MCF 10A (cell line): Measurements from ENCODE around the gene MEI4. TPM values are rescaled to one million over a fixed set of nuclear protein-coding genes. Genes with fewer than 3 reads are reported as not detected.

Source experiments
- BruUV-seq: library from RNA; stranded (reverse); fragments of 400-500 nt; replicated peaks from 2 replicates; lab custom pipeline; 2021; lab: Mats Ljungman, UMichigan
- CTCF ChIA-PET: fragments of 300-600 bp; sonication (Branson Sonifier 250); formaldehyde crosslinking; extraction: SDS; loops from one replicate; lab custom pipeline; 2021; ENCODE audit warnings: antibody characterized with exemption, inconsistent platforms; lab: Yijun Ruan, JAX
- POLR2A ChIA-PET: fragments of 300-600, 350-650 bp; sonication (Branson Sonifier 250); formaldehyde crosslinking; extraction: SDS; loops from one replicate; lab custom pipeline; 2020; ENCODE audit warnings: antibody characterized with exemption, inconsistent platforms; lab: Yijun Ruan, JAX
- DNase-seq: peaks from one replicate; pipeline ENCODE4 v3.0.0-alpha.2; 2018; ENCODE audit not compliant: unreplicated experiment
- H3K27ac Mint-ChIP-seq: one replicate; pipeline ENCODE4 v1.8.0; 2022; ENCODE audit warnings: mild to moderate bottlenecking, low read depth, mixed read lengths; ENCODE audit not compliant: unreplicated experiment
- H3K27me3 Mint-ChIP-seq: one replicate; pipeline ENCODE4 v1.8.0; 2022; ENCODE audit warnings: mixed read lengths; ENCODE audit not compliant: insufficient read depth, unreplicated experiment
- H3K36me3 Mint-ChIP-seq: one replicate; pipeline ENCODE4 v1.8.0; 2022; ENCODE audit warnings: mild to moderate bottlenecking, moderate library complexity, mixed read lengths; ENCODE audit not compliant: insufficient read depth, unreplicated experiment
- H3K4me1 Mint-ChIP-seq: one replicate; pipeline ENCODE4 v1.8.0; 2022; ENCODE audit warnings: mixed read lengths; ENCODE audit not compliant: insufficient read depth, unreplicated experiment
- H3K4me3 Mint-ChIP-seq: one replicate; pipeline ENCODE4 v1.8.0; 2022; ENCODE audit warnings: mild to moderate bottlenecking, moderate library complexity, mixed read lengths; ENCODE audit not compliant: unreplicated experiment
- H3K9me3 Mint-ChIP-seq: one replicate; pipeline ENCODE4 v1.8.0; 2022; ENCODE audit warnings: mixed read lengths; ENCODE audit not compliant: unreplicated experiment
- CTCF ChIP-seq: fragments of 200-600 bp; IDR thresholded peaks from one replicate; pipeline ENCODE4 v1.8.0; 2022; ENCODE audit warnings: antibody characterized with exemption, mild to moderate bottlenecking; ENCODE audit not compliant: unreplicated experiment
- intact Hi-C: fragments of 100-400 bp; cut with micrococcal nuclease; formaldehyde crosslinking; loops from 2 replicates; pipeline ENCODE4 v1.14.1; 2022
- total RNA-seq: library from RNA; stranded (reverse); gene quantifications from 2 replicates; pipeline ENCODE4 v1.2.3, GENCODE V29; 2022

Gene MEI4
- total RNA-seq, 1 experiment from 2014 or later = not detected

DNA sequence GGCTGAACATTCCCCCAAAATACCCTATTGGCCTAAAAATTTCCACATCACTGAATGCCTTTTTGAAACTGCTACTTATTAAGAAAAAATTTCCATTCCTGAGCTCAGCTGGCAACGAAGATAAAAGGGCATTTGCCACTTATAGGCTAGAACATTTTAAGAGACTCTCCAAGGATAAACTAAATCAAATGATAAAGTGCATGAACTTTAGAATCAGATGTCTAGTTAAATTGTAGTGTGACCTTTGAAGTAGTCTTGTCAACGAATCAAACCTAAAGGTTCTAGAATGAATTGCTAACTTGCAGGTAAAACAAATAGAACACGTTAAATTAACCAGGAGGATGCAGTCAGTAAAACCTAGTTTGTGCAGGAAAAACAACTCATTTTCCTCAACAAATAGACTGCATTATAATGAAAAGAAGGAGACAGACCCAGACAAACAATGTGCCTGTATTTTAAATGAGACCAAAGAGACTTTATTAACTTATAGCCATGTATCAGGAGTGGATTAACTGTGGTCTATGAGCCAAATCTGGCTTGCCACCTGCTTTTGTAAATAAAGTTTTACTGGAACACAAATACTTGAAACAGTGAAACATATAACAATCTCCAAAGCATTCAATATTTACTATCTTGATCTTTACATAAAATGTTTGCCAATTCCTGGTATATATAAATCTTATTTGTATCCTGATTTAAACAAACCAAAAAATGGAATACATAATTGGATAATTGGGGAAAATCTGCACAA, 184.4 kb downstream of the MEI4 start:
- intact Hi-C loops = no loop called here
- no peak for TF ChIP-seq CTCF
- no peak for DNase-seq
- Mint-ChIP-seq H3K9me3 (no peaks in the 10 kb centered on the region), H3K4me1 (no peaks in the 10 kb centered on the region), H3K27ac (no peak overlapping the region), H3K36me3 (no peaks in the 10 kb centered on the region), H3K4me3 (no peak overlapping the region), H3K27me3 (no peaks in the 10 kb centered on the region)
- POLR2A ChIA-PET = interaction anchor here (0.6 to 0.7 kb wide), 4 partner anchors 20 to 780 kb away, joined by 4 read pairs; no protein-coding TSS in a partner anchor
- CTCF ChIA-PET = no interaction called here
- BruUV-seq = no TSS peak

DNA sequence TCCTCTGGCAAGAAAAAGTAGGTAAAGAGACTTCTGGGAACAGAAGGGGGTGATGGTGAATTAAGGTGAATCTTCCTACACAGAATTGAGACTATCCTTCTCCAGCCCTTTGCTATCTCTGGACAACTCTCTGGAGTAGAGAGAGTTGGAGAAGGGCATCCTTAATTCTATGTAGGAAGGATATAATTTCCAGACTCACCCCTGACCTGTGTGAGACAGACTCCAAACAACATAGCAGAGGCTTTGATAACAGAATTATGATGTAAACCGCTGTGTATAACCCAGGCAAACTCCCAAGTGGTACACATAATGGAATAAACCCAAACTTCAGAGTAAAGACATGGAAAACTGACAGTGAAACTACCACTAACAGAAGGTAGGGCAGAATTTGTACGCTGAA, 186.5 kb downstream of the MEI4 start:
- H3K36me3 Mint-ChIP-seq = no peaks in the 10 kb centered on the region
- BruUV-seq = no TSS peak
- no peaks in the 10 kb centered on the region for H3K9me3 Mint-ChIP-seq
- no peak overlapping the region for H3K4me3 Mint-ChIP-seq
- no peak for DNase-seq
- POLR2A ChIA-PET = no interaction called here
- H3K4me1 Mint-ChIP-seq = no peaks in the 10 kb centered on the region
- intact Hi-C loops = no loop called here
- CTCF ChIA-PET = no interaction called here
- H3K27me3 Mint-ChIP-seq = no peaks in the 10 kb centered on the region
- no peak overlapping the region for H3K27ac Mint-ChIP-seq
- no peak for TF ChIP-seq CTCF

DNA sequence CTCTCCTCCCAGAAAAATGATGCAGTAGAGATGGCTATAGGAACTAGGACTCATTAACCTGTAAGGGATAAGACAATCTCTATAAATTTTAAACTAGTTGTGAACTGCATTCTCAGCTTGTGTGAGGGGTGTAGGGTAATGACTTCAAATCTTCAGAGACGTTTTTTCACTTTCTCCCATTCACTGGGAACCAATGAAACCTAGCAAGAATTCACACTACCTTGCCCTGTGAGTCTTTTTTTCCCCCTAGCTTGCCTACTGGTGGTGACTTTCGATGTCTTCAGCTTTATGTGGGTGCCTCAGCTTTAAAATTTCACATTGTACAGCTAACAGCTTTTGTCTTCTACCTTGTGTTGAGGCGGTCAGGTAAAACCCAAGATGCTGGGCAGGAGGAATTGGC, 192.0 kb downstream of the MEI4 start:
- H3K36me3 Mint-ChIP-seq = no peaks in the 10 kb centered on the region
- POLR2A ChIA-PET = interaction anchor here (0.6 kb wide), 1 partner anchor 37 kb away, joined by 3 read pairs; no protein-coding TSS in a partner anchor
- intact Hi-C loops = no loop called here
- no peaks in the 10 kb centered on the region for H3K9me3 Mint-ChIP-seq
- no peak for DNase-seq
- CTCF ChIA-PET = no interaction called here
- no peaks in the 10 kb centered on the region for H3K4me1 Mint-ChIP-seq
- H3K27ac Mint-ChIP-seq = no peak overlapping the region
- no peak for TF ChIP-seq CTCF
- H3K4me3 Mint-ChIP-seq = no peak overlapping the region
- no peaks in the 10 kb centered on the region for H3K27me3 Mint-ChIP-seq
- no TSS peak for BruUV-seq

DNA sequence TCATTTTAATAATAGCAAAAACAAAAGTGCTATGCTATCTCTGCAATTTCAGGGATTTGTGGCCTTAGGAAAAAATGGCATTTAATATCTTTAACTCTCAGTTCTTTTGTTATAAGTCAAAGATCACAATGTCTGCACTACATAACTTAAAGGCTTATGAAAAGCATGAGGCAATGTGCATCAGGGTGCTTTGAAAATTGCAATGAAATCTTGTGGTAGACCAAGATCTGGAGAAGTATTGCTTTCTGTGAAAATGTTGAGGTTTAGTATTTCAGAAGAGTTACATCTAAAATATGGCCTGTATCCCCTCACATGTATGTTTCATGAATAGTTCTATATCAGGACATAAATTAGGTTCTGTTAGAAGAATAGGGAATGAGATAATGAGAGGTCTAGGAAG, 200.6 kb downstream of the MEI4 start:
- Mint-ChIP-seq H3K36me3 (no peaks in the 10 kb centered on the region), H3K9me3 (no peaks in the 10 kb centered on the region), H3K27ac (no peak overlapping the region), H3K27me3 (no peaks in the 10 kb centered on the region), H3K4me3 (no peak overlapping the region), H3K4me1 (no peaks in the 10 kb centered on the region)
- no peak for DNase-seq
- intact Hi-C loops = no loop called here
- TF ChIP-seq CTCF = no peak
- CTCF ChIA-PET = no interaction called here
- BruUV-seq = no TSS peak
- POLR2A ChIA-PET = no interaction called here
